HCT116 (cell line): ENCODE results near the gene CYB5RL. TPM values are rescaled to one million over a fixed set of nuclear protein-coding genes. Genes with fewer than 3 reads are reported as not detected.
A peak's percentile ranks its signal among the peaks of the same experiment; 100 is the strongest.

Experiments used
- ATAC-seq: fragments of 200-7000 bp; cut with Tn5 transposase; 2 replicates; pipeline ENCODE4 v1.9.1; 2020; ENCODE audit warnings: mild to moderate bottlenecking, moderate library complexity
- BruUV-seq: library from RNA; stranded (reverse); fragments of 400-500 nt; replicated peaks from 2 replicates; lab custom pipeline; 2021; lab: Mats Ljungman, UMichigan
- CTCF ChIA-PET: fragments of 300-600 bp; sonication (Branson Sonifier 250); formaldehyde crosslinking; loops from one replicate; lab custom pipeline; 2021; ENCODE audit warnings: antibody characterized with exemption; lab: Charles Lee
- POLR2A ChIA-PET: fragments of 300-600, 350-600 bp; sonication (Branson Sonifier 250); formaldehyde crosslinking; loops from one replicate; lab custom pipeline; 2021; ENCODE audit warnings: antibody characterized with exemption; lab: Charles Lee
- RAD21 ChIA-PET, 2 experiments: fragments of 300-600 bp; sonication (Branson Sonifier 250); formaldehyde crosslinking; loops; one replicate each; lab custom pipeline; 2023; ENCODE audit warnings: low total read pairs in 2 of 2; ENCODE audit not compliant: uncharacterized antibody in 2 of 2, unreplicated experiment in 2 of 2, low non-redundant PET in 1 of 2; lab: Charles Lee
- DNase-seq: peaks from one replicate; pipeline ENCODE4 v3.0.0-alpha.2; 2010; ENCODE audit warnings: low read depth, low spot score
- H2AFZ ChIP-seq: fragments of 200-600 bp; shearing (Covaris generic), sonication (generic); 2 replicates; pipeline ENCODE4 v1.6.1; 2017; ENCODE audit warnings: low read depth, mixed run types, mixed read lengths, antibody characterized with exemption, low read length; ENCODE audit not compliant: poor library complexity, severe bottlenecking
- H3K27ac ChIP-seq: 2 replicates; pipeline ENCODE4 v1.5.1; 2012; ENCODE audit warnings: low read depth, low read length
- H3K27me3 ChIP-seq: fragments of 200-600 bp; sonication (generic); 2 replicates; pipeline ENCODE4 v1.6.1; 2016; ENCODE audit warnings: mixed run types, low read length, mixed read lengths; ENCODE audit not compliant: insufficient read depth
- H3K36me3 ChIP-seq, 2 experiments: fragments of 200-500 bp in 1 of 2; fragments of 200-600 bp in 1 of 2; sonication (Bioruptor generic) in 1 of 2; sonication (generic) in 1 of 2; 2 replicates each; pipeline versions ENCODE4 v1.5.1 to v1.6.1; 2014 to 2016; ENCODE audit warnings: low read length in 2 of 2, inconsistent platforms in 1 of 2, mixed read lengths in 1 of 2, mixed run types in 1 of 2; ENCODE audit not compliant: insufficient read depth in 2 of 2, control insufficient read depth in 1 of 2
- H3K4me1 ChIP-seq, 2 experiments: fragments of 200-600 bp in 1 of 2; sonication (generic) in 1 of 2; 2 replicates each; pipeline versions ENCODE4 v1.5.1 to v1.6.1; 2012 to 2017; ENCODE audit warnings: low read length in 2 of 2, inconsistent platforms in 1 of 2, mild to moderate bottlenecking in 1 of 2, mixed read lengths in 1 of 2, mixed run types in 1 of 2, moderate library complexity in 1 of 2; ENCODE audit not compliant: insufficient read depth in 2 of 2, control insufficient read depth in 1 of 2
- H3K4me2 ChIP-seq: fragments of 200-600 bp; sonication (generic); 2 replicates; pipeline ENCODE4 v1.6.1; 2017; ENCODE audit warnings: mixed run types, low read length, mixed read lengths
- H3K4me3 ChIP-seq, 2 experiments: fragments of 200-600 bp in 1 of 2; sonication (generic) in 1 of 2; replicated peaks in 1 of 2; 2 replicates each; pipeline ENCODE4 v1.5.1; 2011 to 2016; ENCODE audit warnings: low read length in 2 of 2, control low read depth in 1 of 2, low read depth in 1 of 2, mild to moderate bottlenecking in 1 of 2, mixed read lengths in 1 of 2, mixed run types in 1 of 2
- H3K79me2 ChIP-seq: fragments of 200-600 bp; sonication (generic); 2 replicates; pipeline ENCODE4 v1.6.1; 2017; ENCODE audit warnings: mild to moderate bottlenecking, mixed run types, low read length, moderate library complexity, mixed read lengths; ENCODE audit not compliant: insufficient read depth
- H3K9ac ChIP-seq: fragments of 200-600 bp; sonication (generic); 2 replicates; pipeline ENCODE4 v1.6.1; 2016; ENCODE audit warnings: low read length, mixed read lengths
- H3K9me2 ChIP-seq: fragments of 200-600 bp; sonication (generic), shearing (Covaris generic); 2 replicates; pipeline ENCODE4 v1.6.1; 2017; ENCODE audit warnings: mixed run types, mild to moderate bottlenecking, moderate library complexity; ENCODE audit not compliant: insufficient read depth
- H3K9me3 ChIP-seq, 2 experiments: fragments of 200-500 bp in 1 of 2; fragments of 200-600 bp in 1 of 2; sonication (Bioruptor generic) in 1 of 2; sonication (generic) in 1 of 2; 2 replicates each; pipeline ENCODE4 v1.6.1; 2014 to 2017; ENCODE audit warnings: low read length in 2 of 2, mixed read lengths in 2 of 2, inconsistent platforms in 1 of 2, low read depth in 1 of 2, mild to moderate bottlenecking in 1 of 2, mixed run types in 1 of 2, moderate library complexity in 1 of 2; ENCODE audit not compliant: control insufficient read depth in 1 of 2, insufficient read depth in 1 of 2
- H4K20me1 ChIP-seq: fragments of 200-600 bp; sonication (generic), shearing (Covaris generic); 2 replicates; pipeline ENCODE4 v1.6.1; 2017; ENCODE audit warnings: mixed run types, mild to moderate bottlenecking, moderate library complexity; ENCODE audit not compliant: insufficient read depth
- CEBPB ChIP-seq: IDR thresholded peaks from 2 replicates; pipeline ENCODE4 v1.6.1; 2012; ENCODE audit warnings: low read depth
- ELF1 ChIP-seq: IDR thresholded peaks from 2 replicates; pipeline ENCODE4 v1.6.1; 2012; ENCODE audit warnings: low read depth, borderline replicate concordance
- EZH2 ChIP-seq: fragments of 200-600 bp; sonication (generic); IDR thresholded peaks from 2 replicates; pipeline ENCODE4 v1.6.1; 2017; ENCODE audit warnings: antibody characterized with exemption, mixed run types
- EZH2phosphoT487 ChIP-seq: fragments of 200-600 bp; IDR thresholded peaks from 2 replicates; pipeline ENCODE4 v1.6.1; 2018; ENCODE audit warnings: antibody characterized with exemption, borderline replicate concordance
- FOSL1 ChIP-seq: IDR thresholded peaks from 2 replicates; pipeline ENCODE4 v1.6.1; 2012; ENCODE audit warnings: low read depth
- JUND ChIP-seq: IDR thresholded peaks from 2 replicates; pipeline ENCODE4 v1.6.1; 2012
- RAD21 ChIP-seq: IDR thresholded peaks from 2 replicates; pipeline ENCODE4 v1.6.1; 2012; ENCODE audit warnings: low read depth, mild to moderate bottlenecking
- SIN3A ChIP-seq: IDR thresholded peaks from 2 replicates; pipeline ENCODE4 v1.6.1; 2012; ENCODE audit warnings: low read depth
- SP1 ChIP-seq: IDR thresholded peaks from 2 replicates; pipeline ENCODE4 v1.6.1; 2012; ENCODE audit warnings: low read depth
- SRF ChIP-seq: IDR thresholded peaks from 2 replicates; pipeline ENCODE4 v1.6.1; 2012; ENCODE audit warnings: low read depth
- TCF7L2 ChIP-seq: IDR thresholded peaks from 2 replicates; pipeline ENCODE4 v1.7.0; 2011; ENCODE audit warnings: borderline replicate concordance, inconsistent platforms; ENCODE audit not compliant: insufficient read depth, insufficient read length; ENCODE audit errors: extremely low read depth
- YY1 ChIP-seq: IDR thresholded peaks from 2 replicates; pipeline ENCODE4 v1.6.1; 2011; ENCODE audit warnings: low read length, low read depth, moderate library complexity, mild to moderate bottlenecking; ENCODE audit not compliant: insufficient replicate concordance; ENCODE audit errors: extremely low read depth
- ZFX ChIP-seq: fragments of 450-650 bp; IDR thresholded peaks from 2 replicates; pipeline ENCODE4 v1.6.1; 2017
- ZNF274 ChIP-seq: fragments of 200-500 bp; sonication (Bioruptor generic); IDR thresholded peaks from 2 replicates; pipeline ENCODE4 v1.6.1; 2014; ENCODE audit warnings: mild to moderate bottlenecking, low read depth, low read length, inconsistent platforms
- intact Hi-C: fragments of 100-400 bp; cut with micrococcal nuclease; formaldehyde crosslinking; loops from 2 replicates; pipeline ENCODE4 v1.10.0; 2022
- total RNA-seq: library from RNA; stranded (reverse); gene quantifications from one replicate; pipeline ENCODE4 v1.2.1, GENCODE V29; 2021; ENCODE audit not compliant: unreplicated experiment
- TF ChIP-seq, protein P1 (sequence below): IDR thresholded peaks from 2 replicates; pipeline ENCODE4 v1.6.1; 2012
- TF ChIP-seq, protein P2 (sequence below): IDR thresholded peaks from 2 replicates; pipeline ENCODE4 v1.6.1; 2012

CYB5RL gene
- total RNA-seq, 1 experiment from 2014 or later, result 11.7 TPM

DNA sequence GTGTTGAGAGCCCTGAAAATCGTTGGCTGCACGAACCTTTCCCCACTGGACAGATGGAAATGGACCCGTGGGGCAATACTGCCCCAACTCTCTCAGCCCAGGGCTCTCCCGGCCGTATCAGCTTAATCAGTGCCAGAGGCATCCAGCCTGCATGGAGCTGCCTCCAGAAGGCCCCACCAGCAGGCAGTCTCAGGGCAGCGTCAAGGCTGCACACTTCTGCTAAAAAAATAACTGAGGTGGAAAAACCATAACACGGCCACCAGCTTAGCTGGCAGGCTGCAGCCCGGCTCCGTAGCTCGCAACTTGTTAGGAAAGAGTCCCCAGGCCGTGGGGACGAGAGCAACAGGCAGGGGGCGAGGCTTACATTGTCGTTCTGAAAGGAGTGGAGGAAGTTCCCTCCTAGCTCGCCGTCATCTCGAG lies 28.1 kb upstream of the CYB5RL start:
- DNase-seq, result no peak
- no peak overlapping the region for H2AFZ ChIP-seq
- H3K27me3 ChIP-seq, result no peaks in the 10 kb centered on the region
- TF ChIP-seq ZNF274 (no peak), CEBPB (no peak), RAD21 (no peak), EZH2phosphoT487 (no peak), YY1 (no peak), SRF (no peak), JUND (no peak), EZH2 (no peak), ELF1 (no peak), ZFX (no peak), FOSL1 (no peak), SP1 (no peak), SIN3A (no peak), TCF7L2 (no peak)
- TF ChIP-seq, protein P1, sequence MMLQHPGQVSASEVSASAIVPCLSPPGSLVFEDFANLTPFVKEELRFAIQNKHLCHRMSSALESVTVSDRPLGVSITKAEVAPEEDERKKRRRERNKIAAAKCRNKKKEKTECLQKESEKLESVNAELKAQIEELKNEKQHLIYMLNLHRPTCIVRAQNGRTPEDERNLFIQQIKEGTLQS, result no peak
- TF ChIP-seq, protein P2, sequence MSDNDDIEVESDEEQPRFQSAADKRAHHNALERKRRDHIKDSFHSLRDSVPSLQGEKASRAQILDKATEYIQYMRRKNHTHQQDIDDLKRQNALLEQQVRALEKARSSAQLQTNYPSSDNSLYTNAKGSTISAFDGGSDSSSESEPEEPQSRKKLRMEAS, result no peak
- H3K27ac ChIP-seq, result 0 out of 2 replicates have a peak overlapping the region, but pooled peaks have one; percentile 26
- no peak overlapping the region for H3K9ac ChIP-seq
- H3K9me2 ChIP-seq, result no peaks in the 10 kb centered on the region
- intact Hi-C loops, result no loop called here
- peaks cover 23 to 37% of the 10 kb centered on the region in 2 experiments for H3K4me1 ChIP-seq
- POLR2A ChIA-PET, result no interaction called here
- BruUV-seq, result no TSS peak
- peak overlapping the region; percentile 66; the same call in 1 of the 2 replicates for H3K4me2 ChIP-seq
- no peaks in the 10 kb centered on the region for H4K20me1 ChIP-seq
- no peak overlapping the region for H3K4me3 ChIP-seq
- H3K9me3 ChIP-seq, result no peaks in the 10 kb centered on the region
- no peaks in the 10 kb centered on the region for H3K36me3 ChIP-seq
- ATAC-seq, result no peak
- no peaks in the 10 kb centered on the region for H3K79me2 ChIP-seq
- CTCF ChIA-PET, result interaction anchor here (0.6 to 1.2 kb wide), 2 partner anchors 19 to 141 kb away, joined by 3 to 4 read pairs; no protein-coding TSS in a partner anchor
- RAD21 ChIA-PET, result no interaction called here
